Stimulated activated CD8-positive, alpha-beta memory T cell treated with anti-CD3 and anti-CD28 coated beads, Interleukin-2, amount 100 ng/mL, for 48 hours (primary cell): Measurements from ENCODE around the gene MICB.
A peak's percentile ranks its signal among the peaks of the same experiment; 100 is the strongest.
"Not testable (repeated sequence)": the region's sequence is repeated elsewhere in the genome, so short reads cannot be mapped to it uniquely, and the experiment has no call there.

Experiments
- DNase-seq, 2 donors: peaks; one replicate each; pipeline ENCODE4 v3.0.0-alpha.2; 2020; ENCODE audit warnings: low read depth in 2 of 2

The MICB gene

DNA sequence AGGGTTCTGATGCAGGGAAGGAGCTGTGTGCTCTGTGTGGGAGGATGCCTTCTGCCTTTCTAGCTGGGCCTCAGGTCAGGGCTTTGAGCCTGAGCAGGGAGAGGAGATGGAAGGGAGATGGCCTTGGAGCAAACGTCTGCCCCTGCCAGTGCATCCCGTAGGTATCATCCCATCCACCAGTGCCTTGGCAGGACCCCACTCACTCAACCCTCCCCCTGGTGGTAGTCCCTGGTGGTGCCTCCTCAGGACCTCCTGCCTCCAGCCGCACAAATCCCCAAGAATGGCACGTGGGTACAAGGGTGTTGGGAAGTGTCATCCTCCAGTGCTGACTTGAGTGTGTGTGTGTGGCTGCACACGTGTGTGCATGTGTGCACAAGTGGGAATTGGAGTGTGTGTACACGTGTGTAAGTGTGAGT is 23.1 kb upstream of the MICB start:
- DNase-seq: no peak

DNA sequence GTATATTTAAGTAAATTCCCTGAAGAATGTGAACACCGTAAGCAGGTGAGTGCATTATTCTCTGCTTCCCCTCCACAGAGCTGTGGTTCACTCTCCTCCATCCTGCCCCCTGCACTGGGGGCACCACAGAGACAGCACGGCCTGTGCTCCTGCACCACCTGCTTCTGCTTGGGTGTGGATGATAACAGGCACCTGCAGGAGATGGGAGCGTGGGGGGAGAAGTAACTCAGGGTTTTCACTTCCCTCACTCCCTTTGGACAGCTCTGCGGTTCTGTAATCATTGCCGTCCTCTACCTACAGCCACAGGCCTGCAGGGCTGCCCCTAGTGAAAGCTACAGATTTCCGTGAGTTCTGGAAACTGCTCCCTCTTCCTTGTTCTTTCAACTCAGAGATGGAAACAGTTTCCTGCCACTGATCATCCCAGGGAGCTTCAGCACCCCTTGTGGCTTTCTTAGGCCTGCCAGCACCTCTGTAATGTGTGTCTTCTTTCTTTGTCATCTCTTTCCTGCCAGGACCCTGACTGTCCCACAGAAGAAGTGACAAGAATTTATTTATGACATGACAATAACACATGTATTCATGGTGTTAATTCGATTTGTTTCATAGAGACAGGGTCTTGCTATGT is 21.3 kb upstream of the MICB start:
- DNase-seq: no peak

DNA sequence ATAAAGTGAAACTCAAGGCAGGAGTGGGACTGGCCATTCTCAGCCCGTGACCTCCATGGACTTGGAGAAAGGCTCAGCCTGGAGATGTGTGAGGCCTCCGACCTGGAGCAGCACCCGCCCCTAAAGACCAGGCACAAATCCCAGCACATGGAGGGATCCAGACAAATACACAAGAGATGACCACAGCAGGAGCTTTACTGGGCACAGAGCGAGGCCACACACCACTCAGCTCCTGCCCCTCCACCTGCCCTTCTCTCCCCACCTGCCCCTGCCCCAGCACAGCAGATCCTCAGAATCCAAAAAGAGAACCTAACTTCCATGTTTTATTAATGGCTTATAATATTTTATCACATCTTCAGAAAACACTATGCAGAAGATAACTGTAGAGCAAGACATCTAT is 20.4 kb upstream of the MICB start:
- DNase-seq: no peak

DNA sequence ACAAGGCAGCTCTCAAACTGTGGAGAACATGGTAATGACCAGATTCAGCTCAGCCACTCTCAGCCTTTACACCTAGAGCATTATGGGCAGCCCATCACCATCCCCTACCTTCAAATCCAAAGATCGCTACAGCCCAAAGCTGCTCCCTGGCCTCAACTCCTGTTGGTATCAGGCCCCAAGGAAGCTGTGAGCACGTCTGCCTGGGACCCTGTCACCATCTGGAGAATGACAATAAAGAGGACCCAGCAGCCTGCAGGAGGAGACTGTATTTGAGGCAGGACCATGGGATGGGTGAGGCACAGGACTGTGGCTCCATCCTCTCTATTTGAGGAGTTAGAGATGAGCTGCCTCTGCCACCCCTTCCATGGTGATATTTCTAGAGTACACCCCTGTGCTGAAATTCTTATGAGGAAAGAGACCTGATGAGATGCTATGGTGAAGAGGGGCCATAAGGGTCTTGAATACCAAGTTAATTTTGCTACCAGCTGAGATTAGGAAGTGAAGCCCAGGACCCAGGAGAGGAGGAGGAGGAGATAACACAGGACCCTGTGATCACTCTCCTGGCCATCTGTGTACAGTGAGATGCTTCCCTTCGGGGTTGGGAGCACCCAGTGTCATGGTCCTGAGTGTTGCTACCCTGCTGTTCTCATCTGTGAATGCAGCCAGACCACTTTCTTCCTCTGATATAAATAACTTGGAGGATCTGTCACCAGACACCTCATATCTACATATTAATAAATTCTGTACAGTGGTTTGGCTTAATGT is 19.6 kb upstream of the MICB start:
- no peak for DNase-seq

DNA sequence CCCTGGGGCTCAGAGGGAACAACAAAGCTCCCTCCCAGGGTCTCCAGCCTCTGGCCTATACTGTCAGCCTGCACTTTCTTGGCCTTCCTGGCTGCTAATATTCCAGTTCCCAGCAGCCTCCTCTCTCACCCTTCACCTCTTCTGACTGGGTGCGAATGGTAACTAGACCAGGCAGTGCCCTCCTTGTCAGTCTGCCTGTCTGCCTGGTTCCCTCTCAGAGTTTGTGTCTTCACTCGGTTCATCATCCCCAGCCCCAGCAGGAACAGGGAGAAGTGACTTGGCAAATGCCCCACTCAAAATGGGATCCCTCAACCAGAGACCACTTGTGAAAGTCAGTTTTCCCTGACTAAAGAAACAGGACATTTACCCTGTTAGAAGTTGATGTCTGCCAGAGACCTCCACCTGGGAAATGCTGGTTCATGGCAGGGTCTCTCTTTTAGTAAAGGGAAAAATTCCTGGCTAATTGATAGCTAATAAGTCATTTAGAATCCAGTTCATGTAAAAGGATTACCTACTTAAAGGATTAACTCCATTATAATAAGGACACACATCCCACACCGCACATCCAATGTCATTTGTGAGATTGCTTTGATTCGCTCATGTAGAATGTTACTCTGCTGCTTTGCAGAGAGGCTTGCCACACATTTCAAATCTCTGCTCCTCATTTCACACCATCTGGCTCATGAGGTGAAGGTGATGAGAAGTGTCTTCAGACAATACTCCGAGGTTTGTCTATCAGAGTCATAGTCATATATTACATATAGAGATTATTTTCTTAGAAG is 18.6 kb upstream of the MICB start:
- DNase-seq: no peak

DNA sequence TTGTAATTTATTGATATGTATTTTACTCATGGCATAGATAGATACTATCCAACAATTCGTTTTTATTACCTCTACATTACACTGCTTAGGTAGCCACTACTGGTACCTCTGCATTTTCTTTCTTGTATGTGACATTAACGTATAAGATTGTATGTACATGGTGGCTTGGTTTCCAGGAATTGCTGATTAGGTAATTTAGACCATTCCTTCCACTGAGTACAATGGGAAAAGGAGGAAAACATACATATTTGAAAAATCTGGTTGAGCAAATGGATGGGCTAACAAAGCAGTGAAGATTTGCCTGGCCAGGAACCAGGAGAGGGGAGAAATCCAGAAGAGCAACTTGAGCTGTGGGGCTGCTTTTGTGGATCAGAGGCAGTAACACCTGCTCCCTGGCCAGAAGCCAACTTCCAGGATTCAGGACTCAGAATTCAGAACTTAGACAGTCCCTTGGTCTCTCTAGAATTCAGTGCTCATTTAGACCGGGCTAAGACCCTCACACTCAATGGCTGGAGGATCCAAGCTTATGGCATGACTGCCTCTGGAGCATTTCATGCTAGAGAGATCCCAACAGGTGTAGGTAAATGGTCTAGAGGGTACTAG is 17.9 kb upstream of the MICB start:
- no peak for DNase-seq

DNA sequence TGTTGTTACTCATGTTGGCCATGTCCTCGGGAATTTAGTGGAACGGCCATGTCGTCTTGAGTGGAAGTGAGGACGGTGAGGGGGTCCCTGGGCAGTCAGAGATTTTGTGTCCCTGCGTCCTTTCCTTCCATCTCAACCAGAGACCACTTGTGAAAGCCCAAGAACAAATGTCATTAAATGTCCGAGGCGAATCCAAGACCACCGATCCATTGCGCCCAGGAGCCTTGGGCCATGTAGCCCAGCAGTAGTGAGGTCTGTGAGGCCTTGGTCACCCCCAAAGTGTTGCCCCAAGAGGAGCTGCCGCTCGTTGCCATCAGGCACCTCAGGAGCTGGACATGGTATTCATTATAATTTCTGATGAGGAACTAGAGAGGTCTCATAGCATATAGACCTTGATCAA is 17.4 kb upstream of the MICB start:
- DNase-seq: no peak

DNA sequence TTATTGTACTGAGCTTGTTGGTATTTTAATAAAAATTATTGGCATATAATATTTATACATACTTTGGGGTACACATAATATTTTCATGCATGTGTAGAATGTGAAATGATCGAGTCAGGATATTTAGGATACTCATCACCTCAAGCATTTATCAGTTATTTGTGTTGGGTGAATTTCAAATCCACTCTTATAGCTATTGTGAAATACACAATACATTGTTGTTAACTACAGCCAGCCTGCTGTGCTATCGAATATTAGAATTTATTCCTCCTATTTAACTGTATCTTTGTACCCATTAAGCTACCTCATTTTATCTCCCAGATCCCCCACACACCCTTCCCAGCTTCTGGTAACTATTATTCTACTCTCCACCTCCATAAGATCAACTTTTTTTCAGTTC is 14.6 kb upstream of the MICB start:
- DNase-seq: no peak

DNA sequence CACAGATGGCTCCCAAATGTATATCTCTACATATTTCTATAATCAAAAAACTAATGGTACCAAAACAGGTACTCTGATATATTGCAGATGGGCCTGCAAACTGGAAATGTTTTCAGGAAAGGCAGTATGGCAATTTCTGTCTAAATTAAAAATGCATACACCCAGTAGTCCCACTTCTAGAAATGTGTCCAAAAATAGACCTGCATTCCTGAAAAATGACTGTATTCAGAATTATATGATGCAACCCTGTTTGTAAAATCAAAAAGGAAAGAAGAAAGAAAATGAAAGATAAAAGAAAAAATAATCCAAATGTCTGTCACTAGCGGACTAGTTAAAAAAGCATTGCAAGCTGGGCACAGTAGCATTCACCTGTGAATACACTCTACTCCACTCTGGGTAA is 12.9 kb upstream of the MICB start:
- DNase-seq: no peak

DNA sequence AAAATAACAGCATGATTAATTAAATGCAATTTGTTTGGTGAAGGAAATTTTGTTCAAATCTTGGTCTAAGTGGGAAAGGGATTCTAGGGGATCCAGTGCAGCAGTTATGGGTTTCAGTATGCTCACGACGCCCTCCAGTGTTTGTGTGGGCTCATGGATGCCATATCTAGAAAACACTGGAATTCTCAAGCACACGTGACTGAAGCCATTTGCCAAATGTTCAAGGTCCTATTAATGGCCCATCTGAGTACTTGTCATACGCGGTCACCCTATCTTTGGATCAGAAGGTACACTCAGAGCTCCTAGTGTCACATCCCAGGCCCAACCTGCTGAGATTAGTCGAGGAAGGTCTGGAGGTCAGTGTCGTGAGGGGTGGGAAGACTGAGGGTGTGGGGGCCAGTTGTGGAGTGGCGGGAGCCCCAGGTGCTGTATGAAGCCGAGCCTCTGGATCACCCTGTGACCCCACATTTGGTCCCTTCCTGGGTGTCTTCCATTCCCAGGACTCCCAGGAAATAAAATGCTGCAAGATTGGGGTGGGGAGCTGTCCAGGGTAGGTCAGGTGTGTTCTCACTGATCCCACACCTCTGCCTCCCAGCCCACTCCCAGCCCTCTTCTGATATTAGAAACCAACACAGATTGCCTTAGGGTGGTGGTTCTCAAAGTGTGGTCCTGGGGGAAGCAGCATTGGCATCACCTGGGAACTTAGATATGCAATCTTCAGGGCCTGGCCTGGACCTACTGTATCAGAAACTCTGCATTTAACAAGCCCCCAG is 11.7 kb upstream of the MICB start:
- not testable (repeated sequence) for DNase-seq

DNA sequence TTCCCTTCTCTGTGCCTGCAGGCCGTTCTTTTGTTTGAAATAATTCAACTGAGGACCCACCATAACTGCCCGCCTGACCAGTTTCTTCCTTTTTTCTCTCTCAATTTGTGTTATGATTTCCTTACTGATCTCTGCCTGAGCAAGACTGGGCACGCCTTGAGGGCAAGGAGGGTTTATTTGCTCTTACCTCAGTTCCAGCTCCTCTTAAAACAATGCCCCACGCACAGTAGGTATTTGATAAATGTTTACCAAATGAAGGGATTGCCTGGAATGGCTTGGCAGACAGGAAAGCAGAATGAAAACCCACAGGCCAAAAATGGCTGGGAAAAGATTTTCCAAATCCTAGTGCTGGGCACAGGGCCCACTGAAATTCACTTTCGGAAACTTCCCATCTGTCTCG is 10.3 kb upstream of the MICB start:
- not testable (repeated sequence) for DNase-seq

DNA sequence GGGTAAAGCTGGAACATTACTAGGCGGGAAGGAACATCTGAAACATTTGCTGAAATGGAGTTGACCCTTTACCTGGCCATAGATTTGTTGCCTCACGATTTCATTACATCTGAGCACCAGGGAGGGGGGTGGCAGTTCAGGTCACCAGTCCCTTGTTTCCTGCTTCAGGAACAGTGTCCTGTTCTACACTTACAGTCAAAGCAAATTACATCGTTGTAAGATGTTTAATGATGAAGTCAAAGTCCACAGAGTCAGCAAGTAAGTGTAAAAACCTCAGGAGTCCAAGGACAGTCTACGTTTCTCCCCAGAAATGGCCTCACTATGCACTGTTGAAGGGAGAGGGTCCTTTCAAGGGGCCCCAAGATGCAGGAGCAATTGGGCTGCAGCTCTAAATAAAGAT is 8.9 kb upstream of the MICB start:
- DNase-seq: no peak

DNA sequence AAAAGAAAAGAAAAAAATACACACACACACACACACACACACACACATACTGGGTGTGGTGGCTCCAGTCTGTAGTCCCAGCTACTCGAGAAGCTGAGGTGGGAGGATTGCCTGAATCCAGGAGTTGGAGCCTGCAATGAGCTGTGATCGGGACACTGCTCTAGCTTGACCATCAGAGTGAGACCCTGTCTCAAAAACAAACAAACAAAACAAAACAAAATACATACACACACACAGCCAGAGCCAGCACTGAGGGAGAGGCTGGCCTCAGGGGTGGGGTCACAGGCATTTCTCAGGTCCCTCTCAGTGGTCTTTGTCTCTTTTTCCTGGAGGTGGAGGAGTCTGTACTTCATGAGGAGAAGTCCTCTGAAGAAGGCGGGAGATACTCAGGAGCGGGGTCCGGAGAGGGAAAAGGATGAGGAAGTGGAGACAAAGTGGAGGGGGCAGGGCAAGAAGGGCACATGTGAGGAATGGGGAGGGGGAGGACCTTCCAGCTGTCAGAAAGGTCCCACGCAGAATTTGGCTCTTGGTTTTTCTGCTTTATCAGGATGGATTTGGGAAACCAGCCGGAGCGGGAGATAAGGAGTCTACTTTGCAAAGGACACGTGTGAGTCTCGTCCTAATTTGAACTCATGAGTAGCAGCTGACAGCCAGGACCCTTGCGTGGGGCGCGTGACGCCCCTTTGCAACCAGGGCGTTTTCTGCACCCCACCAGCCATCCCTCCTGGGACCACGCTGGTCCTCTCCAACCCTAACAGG is 7.7 kb upstream of the MICB start:
- DNase-seq: no peak

DNA sequence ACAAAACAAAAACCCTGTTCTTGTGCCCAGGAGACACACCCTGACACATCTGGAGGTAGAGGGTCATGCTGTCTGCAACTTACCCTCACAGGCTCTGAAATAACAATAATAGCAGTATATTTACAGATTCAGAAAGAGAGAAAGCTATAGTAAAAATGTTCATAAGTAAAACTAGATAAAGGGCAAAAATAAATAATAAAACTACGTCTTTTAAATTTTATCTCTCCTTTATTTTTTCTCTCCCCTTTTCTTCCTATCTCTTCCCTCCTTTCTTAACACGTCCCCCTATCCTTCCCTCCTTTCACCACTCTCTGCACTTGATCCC is 4.4 kb upstream of the MICB start:
- DNase-seq: not testable (repeated sequence)

DNA sequence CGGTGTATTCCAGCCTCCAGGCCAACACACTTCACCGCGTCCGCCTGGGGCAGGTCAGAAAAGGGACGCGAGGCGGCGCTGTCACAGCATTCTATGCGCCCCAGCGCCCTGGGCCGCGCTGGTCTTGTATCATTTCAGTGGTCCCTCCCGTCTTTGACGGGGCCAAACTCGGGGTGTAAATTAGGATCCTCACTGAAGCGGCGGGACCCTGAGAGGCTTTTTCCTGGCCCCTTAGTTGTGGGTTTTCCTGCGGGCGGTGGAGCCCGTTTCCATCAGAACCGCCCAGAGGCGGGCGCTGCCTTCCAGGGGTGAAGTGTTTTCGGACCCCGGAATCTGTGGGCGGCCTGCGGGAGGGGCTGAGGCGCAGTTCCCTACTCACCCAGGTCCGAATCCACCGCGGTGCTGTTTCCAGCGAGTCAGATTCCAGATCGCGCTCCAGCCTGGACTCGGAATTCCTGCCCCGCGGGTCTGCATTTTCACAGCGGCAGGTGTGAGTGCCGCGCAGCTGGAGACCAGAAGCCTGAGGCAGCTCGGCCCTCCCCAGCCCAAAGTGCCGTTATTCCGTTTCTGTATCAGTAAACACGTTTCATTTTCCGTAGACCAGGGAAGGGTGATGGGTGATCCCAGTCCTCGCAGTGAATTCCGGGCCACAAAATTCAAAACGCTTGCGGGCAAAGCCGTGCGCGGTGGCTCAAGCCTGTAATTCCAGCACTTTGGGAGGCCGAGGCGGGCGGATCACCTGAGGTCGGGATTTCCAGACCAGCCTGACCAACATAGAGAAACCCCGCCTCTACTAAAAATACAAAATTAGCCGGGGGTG is 3.9 kb upstream of the MICB start:
- peak; percentile 76 for DNase-seq

DNA sequence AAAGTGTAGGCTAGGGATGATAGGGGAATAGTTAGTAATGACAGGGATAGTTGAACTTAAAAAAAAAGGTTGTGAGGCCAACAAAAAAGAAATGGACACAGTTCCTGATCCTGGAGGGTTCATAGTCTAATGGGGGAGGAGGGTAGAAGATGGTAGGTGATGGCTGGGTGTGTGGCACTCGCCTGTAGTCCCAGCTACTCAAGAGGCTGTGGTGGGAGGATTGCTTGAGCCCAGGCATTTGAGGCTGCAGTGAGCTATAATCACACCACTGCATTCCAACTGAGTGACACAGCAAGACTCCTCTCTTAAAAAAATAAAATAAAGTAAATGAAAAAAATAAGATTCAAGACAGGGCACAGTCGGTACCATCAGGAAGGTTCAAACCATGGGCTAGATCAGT is 2.4 kb upstream of the MICB start:
- DNase-seq: no peak

DNA sequence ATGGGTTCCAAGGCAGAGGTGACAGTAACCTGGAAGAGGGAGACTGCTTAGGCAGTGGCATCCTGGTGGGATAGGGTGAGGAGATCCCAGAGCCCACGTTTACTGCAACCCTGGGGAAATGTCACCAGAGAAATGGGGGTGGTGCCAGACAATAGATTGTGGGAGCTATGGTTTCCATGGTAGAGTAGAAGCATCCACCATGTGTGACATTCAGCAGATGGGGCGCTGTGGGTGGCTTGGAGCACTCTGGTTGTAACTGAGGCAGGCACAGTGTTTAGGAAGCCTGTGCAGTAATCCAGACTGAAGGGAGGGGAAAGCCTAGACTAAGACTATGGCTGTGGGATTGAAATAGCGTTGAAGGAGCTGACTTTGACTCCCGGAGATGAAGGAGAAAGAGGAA is 1.1 kb upstream of the MICB start:
- not testable (repeated sequence) for DNase-seq

DNA sequence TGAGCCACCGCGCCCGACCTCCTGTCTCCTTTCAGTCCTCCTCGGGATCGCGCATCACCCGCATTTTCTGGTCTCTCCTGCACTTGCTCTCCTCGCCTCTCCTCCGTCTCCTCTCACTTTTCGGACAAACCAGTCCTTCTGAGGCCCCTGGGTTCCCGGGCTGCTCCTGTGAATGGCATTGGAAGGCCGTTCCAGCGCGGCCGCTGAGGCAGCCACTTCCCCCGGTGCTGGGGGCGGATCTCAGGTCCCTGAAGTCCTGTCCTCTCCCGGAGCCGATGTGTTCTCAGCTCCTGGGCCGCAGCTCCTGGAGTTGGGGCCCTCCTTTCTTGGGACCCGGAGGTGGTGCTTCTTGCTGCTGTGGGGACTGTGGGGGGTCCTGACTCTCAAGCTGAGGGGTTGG is 803 bp downstream of the MICB start:
- no peak for DNase-seq

DNA sequence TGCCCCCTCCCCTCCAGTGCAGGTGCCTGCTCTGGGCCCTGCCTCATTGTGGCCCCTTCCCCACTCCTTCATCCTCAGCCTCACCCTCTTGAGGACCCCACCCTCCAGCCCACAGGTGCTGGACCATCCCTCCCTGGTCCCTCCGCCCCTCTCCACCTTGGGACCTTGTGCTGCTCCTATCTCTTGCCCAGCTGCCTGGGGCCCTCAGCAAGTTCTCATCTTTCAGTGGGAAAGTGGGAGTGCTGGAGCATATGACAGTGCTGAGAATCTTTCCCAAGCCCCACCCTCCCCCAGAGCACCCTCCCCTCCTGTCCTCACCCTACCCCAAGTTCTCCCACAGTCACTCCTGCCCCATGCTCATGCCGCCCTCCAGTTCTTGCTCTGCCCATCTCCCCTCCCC is 1.7 kb downstream of the MICB start:
- not testable (repeated sequence) for DNase-seq

DNA sequence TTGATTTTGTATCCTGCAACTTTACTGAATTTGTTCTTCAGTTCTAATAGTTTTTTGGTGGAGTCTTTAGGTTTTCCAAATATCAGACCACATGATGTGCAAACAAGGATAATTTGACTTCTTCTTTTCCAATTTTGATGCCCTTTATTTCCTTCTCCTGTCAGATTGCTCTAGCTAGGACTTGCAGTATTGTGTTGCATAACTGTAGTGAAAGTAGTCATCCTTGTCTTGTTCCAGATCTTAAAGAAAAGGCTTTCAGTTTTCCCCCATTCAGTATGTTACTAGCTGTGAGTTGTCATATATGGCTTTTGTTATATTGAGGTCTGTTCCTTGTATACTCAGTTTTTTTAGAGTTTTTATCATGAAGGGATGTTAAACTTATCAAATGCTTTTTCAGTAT is 4.6 kb downstream of the MICB start:
- DNase-seq: no peak
